ENCODE results near the gene UIMC1. TPM values are rescaled to one million over a fixed set of nuclear protein-coding genes. Genes with fewer than 3 reads are reported as not detected.
A peak's percentile ranks its signal among the peaks of the same experiment; 100 is the strongest.
"Not testable (repeated sequence)": the region's sequence is repeated elsewhere in the genome, so short reads cannot be mapped to it uniquely, and the experiment has no call there.

The UIMC1 gene
- total RNA-seq, 2 donors from 2014 or later: 46.6 to 50.8 TPM

DNA sequence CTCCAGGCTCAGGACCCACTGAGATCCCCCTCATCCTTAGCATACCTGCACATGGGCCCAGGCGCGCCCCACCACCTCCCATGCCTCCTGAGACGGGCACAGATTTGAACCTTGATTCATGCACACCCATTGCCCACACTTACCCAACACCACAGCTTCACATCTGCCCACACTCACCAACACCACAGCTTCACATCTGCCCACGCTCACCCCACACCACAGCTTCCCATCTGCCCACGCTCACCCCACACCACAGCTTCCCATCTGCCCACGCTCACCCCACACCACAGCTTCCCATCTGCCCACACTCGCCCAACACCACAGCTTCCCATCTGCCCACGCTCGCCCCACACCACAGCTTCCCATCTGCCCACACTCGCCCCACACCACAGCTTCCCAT lies 135.9 kb downstream of the UIMC1 start:
- peaks cover 17% of the 10 kb centered on the region for H3K4me1 ChIP-seq (ENCODE audit: control insufficient read depth, insufficient read depth, low read length)
- peaks cover 18% of the 10 kb centered on the region for H3K4me1 Mint-ChIP-seq

GRCh38 chr5:176870110-176870591 lies 136.4 kb downstream of the UIMC1 start:
- WGBS, 2 experiments (ENCODE audit: insufficient coverage in 1 of 2, insufficient read length in 1 of 2): 76% methylated on average over 15 to 17 of the region's 17 CpGs
- no peaks in the 10 kb centered on the region for H3K9me3 Mint-ChIP-seq
- peaks cover 18% of the 10 kb centered on the region for H3K4me1 Mint-ChIP-seq
- Histone ChIP-seq H3K9me3 (ENCODE audit: control insufficient read depth, low read length) (no peaks in the 10 kb centered on the region), H3K36me3 (ENCODE audit: control insufficient read depth, insufficient read depth, low read length) (no peaks in the 10 kb centered on the region), H3K4me3 (ENCODE audit: low read length) (no peak overlapping the region), H3K9ac (ENCODE audit: extremely low read depth, low read length, poor library complexity, severe bottlenecking) (no peak overlapping the region), H3K4me1 (ENCODE audit: control insufficient read depth, insufficient read depth, low read length) (peaks cover 17% of the 10 kb centered on the region), H3K27me3 (ENCODE audit: control insufficient read depth, insufficient read depth, low read length, poor library complexity, severe bottlenecking) (peaks cover 7% of the 10 kb centered on the region), H3K27ac (ENCODE audit: low read depth, low read length) (no peak overlapping the region)
- H3K27ac Mint-ChIP-seq: peak overlapping the region; percentile 79
- H3K36me3 Mint-ChIP-seq (ENCODE audit: low read depth): no peaks in the 10 kb centered on the region
- peaks cover 13% of the 10 kb centered on the region for H3K27me3 Mint-ChIP-seq (ENCODE audit: insufficient read depth)
- TF ChIP-seq, protein P1, sequence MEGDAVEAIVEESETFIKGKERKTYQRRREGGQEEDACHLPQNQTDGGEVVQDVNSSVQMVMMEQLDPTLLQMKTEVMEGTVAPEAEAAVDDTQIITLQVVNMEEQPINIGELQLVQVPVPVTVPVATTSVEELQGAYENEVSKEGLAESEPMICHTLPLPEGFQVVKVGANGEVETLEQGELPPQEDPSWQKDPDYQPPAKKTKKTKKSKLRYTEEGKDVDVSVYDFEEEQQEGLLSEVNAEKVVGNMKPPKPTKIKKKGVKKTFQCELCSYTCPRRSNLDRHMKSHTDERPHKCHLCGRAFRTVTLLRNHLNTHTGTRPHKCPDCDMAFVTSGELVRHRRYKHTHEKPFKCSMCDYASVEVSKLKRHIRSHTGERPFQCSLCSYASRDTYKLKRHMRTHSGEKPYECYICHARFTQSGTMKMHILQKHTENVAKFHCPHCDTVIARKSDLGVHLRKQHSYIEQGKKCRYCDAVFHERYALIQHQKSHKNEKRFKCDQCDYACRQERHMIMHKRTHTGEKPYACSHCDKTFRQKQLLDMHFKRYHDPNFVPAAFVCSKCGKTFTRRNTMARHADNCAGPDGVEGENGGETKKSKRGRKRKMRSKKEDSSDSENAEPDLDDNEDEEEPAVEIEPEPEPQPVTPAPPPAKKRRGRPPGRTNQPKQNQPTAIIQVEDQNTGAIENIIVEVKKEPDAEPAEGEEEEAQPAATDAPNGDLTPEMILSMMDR (conservative IDR thresholded peaks at IDR 0.05): peak; percentile 83
- peak; percentile 93 for DNase-seq
- no peak overlapping the region for H3K4me3 Mint-ChIP-seq

More for the DNA sequence above, 135.9 kb downstream of the UIMC1 start:
- 70% methylated on average over 4 of the region's 10 CpGs; no CpG with 5 or more reads in 1 of the 2 experiments for WGBS, 2 experiments (ENCODE audit: insufficient coverage in 1 of 2, insufficient read length in 1 of 2)
- H3K27ac ChIP-seq (ENCODE audit: low read depth, low read length); H3K4me3 Mint-ChIP-seq; H3K9me3 Mint-ChIP-seq; H3K4me3 ChIP-seq (ENCODE audit: low read length); DNase-seq; H3K27ac Mint-ChIP-seq; H3K36me3 ChIP-seq (ENCODE audit: control insufficient read depth, insufficient read depth, low read length); H3K36me3 Mint-ChIP-seq (ENCODE audit: low read depth); H3K9ac ChIP-seq (ENCODE audit: extremely low read depth, low read length, poor library complexity, severe bottlenecking); H3K27me3 Mint-ChIP-seq (ENCODE audit: insufficient read depth); H3K27me3 ChIP-seq (ENCODE audit: control insufficient read depth, insufficient read depth, low read length, poor library complexity, severe bottlenecking); H3K9me3 ChIP-seq (ENCODE audit: control insufficient read depth, low read length): not testable (repeated sequence)

DNA sequence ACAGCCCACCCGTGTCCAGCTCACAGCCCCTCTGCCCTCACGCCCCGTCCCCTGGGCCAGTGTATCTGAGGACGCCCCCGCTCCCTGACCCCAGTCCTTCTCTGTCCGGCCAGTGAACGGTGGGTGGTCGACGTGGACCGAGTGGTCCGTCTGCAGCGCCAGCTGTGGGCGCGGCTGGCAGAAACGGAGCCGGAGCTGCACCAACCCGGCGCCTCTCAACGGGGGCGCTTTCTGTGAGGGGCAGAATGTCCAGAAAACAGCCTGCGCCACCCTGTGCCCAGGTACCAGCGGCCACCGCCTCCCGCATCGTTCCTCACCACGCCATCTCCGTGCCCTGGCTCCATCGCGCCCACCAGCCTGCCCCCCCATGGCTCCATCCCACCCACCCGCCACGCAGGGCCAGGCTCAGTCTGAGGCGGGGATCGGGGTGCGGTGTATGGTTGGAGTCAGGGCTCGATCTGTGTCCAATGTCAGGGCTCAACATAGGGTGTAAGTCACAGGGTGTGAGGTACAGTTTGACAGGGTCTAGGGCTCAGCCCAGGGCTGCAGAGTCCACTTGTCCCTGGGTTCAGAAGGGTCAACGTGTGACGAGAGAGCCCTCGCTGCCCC lies 137.0 kb downstream of the UIMC1 start:
- TF ChIP-seq, protein P1 (conservative IDR thresholded peaks at IDR 0.05): no peak
- Histone ChIP-seq H3K27ac (ENCODE audit: low read depth, low read length) (no peak overlapping the region), H3K4me3 (ENCODE audit: low read length) (no peak overlapping the region), H3K9me3 (ENCODE audit: control insufficient read depth, low read length) (no peaks in the 10 kb centered on the region), H3K36me3 (ENCODE audit: control insufficient read depth, insufficient read depth, low read length) (no peaks in the 10 kb centered on the region), H3K27me3 (ENCODE audit: control insufficient read depth, insufficient read depth, low read length, poor library complexity, severe bottlenecking) (peaks cover 7% of the 10 kb centered on the region), H3K4me1 (ENCODE audit: control insufficient read depth, insufficient read depth, low read length) (peaks cover 17% of the 10 kb centered on the region), H3K9ac (ENCODE audit: extremely low read depth, low read length, poor library complexity, severe bottlenecking) (no peak overlapping the region)
- no peak for DNase-seq
- 85 to 88% methylated on average over 22 to 38 of the region's 38 CpGs for WGBS, 2 experiments (ENCODE audit: insufficient coverage in 1 of 2, insufficient read length in 1 of 2)
- H3K36me3 Mint-ChIP-seq (ENCODE audit: low read depth): no peaks in the 10 kb centered on the region
- no peak overlapping the region for H3K4me3 Mint-ChIP-seq
- H3K27ac Mint-ChIP-seq: peak overlapping the region; percentile 79
- no peaks in the 10 kb centered on the region for H3K9me3 Mint-ChIP-seq
- peaks cover 18% of the 10 kb centered on the region for H3K4me1 Mint-ChIP-seq
- peaks cover 13% of the 10 kb centered on the region for H3K27me3 Mint-ChIP-seq (ENCODE audit: insufficient read depth)
